HG03159 (cell line): ENCODE data around the gene SIPA1.
A peak's percentile ranks its signal among the peaks of the same experiment; 100 is the strongest.
"Not testable (repeated sequence)": the region's sequence is repeated elsewhere in the genome, so short reads cannot be mapped to it uniquely, and the experiment has no call there.

Experiments
- ATAC-seq: cut with Tn5 transposase; IDR thresholded peaks from one replicate; pipeline ENCODE4 v1.9.1; 2021; ENCODE audit warnings: mild to moderate bottlenecking, moderate library complexity; ENCODE audit not compliant: unreplicated experiment

The SIPA1 gene

DNA sequence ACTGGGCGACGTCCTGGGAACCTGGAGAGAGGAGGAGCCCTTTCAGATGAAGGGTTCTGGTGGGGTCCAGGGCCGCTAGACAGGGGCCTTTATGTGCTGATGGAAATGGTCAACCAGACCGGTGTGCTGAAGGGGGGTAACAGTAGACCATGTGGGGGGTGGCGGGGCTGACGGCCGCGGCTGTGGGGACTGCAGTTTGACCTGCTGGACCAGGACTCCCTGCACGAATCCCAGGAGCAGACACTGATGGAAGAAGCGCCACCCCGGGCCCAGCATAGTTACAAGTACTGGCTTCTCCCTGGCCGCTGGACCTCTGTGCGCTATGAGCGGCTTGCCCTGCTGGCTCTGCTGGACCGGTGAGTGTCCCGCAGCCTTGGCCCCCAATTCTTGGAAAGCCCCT, 15.9 kb upstream of the SIPA1 start:
- no peak for ATAC-seq

DNA sequence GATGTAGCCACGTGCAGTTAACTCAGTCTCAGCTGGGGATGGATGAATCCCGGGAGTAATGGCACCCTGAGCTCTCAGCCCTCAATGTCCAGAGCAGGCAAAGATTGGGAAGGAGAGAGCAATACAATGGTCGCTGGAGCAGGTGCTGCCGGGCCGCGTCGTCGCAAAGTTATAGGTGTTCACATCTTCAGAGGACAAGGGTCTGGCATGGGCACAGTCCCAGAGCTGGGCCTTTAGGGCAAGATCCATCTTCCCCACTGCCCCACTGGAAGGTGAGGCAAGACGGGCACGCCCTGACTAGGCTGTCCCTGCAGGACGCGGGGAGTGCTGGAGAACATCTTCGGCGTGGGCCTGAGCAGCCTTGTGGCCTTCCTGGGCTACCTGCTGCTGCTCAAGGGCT, 14.7 kb upstream of the SIPA1 start:
- ATAC-seq = no peak

DNA sequence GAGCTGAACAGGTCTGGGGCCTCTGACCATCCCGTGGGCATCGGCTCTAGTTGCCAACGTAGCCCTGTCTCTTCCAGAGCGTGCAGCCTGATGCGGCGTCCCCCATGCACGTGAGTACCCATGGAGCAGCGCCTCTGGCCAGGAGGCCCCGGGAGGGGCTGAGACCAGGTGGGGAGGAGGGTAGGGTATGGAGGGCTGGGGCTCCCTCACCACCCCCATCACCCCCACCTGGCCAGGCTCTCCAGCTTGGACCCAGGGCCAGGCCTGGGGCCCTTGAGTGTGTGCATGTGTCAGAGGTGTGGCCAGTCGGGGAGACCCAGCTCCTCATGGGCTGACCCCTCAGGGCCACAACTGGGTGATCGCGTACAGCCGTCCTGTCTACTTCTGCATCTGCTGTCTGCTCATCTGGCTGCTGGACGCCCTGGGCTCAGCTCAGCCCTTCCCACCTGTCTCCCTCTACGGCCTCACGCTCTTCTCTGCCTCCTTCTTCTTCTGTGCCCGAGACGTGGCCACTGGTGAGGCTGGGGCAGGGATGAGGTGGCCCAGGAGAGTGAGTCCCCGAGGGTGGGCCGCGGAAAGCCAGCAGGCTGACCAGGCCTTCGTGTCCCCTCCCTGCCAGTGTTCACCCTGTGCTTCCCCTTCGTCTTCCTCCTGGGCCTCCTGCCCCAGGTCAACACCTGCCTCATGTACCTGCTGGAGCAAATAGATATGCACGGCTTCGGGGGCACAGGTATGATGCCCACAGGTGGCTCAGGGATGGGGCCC, 13.9 kb upstream of the SIPA1 start:
- ATAC-seq = no peak

DNA sequence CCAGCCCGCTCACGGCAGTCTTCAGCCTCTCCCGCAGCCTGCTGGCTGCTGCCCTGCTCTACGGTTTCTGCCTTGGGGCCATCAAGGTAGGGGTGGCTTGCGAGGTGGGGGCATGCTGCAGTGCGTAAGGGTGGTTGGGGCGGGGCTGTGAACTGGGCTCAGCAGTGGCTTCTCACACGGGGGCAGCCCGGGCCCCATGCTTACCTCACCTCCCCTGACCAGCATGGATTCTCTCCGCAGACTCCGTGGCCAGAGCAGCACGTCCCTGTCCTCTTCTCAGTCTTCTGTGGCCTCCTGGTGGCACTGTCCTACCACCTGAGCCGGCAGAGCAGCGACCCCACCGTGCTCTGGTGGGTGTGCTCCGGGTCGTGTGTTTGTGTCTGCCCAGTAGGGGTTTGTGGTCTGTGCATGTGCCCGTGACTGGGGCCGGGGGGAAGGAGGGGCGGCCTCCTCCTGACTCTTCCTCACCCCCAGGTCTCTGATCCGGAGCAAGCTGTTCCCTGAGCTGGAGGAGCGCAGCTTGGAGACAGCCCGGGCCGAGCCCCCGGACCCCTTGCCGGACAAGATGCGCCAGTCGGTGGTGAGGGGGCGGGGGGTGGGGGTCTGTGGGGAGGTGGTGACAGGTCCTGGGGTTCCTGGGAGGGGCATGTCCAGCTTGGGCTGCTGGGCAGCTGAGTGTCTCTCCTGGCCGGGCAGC, 12.8 kb upstream of the SIPA1 start:
- ATAC-seq = no peak

DNA sequence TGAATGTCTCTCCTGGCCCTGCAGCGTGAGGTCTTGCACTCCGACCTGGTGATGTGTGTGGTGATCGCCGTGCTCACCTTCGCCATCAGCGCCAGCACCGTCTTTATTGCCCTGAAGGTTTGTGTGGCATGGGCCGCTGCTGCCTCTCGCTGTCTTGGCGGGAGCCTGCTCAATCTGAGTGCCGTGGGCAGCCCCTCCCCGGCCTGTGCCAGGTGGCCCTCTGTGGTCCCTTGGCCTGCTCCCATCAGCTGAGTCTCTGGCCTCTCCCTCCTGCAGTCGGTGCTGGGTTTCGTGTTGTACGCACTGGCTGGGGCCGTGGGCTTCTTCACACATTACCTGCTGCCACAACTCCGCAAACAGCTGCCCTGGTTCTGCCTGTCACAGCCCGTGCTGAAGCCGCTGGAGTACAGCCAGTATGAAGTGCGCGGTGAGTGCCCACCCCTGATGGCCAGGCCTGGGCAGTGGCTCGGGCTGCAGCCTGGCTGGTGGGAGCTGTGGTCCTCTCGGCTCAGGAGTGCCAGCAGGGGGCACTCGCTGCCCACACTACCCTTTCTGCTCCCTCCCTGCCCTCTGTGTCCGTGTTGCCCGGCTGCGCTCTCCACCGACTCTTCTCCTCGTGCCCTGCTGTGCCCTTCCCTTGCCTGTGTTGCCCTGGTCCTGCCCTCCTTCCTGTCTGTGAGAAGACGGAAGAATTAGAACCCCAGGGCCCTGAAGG, 12.1 kb upstream of the SIPA1 start:
- ATAC-seq = no peak

DNA sequence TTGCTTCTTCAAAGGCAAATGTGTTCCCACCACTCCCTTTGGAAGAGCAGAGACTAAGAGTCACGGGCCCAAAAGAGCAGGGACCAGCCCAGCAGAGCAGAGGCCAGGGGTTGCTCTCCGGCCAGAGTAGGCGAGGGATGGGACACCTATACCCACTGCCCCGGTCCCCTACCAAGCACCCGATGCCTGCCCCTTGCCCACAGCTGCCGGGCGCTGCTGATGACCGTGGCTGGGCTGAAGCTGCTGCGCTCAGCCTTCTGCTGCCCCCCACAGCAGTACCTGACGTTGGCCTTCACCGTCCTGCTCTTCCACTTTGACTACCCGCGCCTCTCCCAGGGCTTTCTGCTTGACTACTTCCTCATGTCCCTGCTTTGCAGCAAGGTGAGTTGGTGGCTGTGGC, 10.7 kb upstream of the SIPA1 start:
- no peak for ATAC-seq

DNA sequence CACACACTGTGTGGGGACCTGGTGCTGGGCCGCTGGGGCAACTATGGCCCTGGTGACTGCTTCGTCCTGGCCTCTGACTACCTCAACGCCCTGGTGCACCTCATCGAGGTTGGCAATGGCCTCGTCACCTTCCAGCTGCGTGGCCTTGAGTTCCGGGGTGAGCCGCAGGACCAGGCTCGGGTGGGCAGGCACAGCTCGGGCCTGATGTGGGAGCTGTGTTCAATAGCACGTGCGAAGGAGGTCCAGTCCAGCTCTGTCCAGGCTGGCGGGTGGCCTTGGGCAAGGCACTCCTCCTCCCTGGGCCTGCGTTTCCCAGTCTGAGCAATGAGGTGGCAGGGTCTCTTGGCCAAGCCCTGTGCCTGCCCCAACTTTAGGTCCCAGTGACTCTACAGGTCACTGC, 8.3 kb upstream of the SIPA1 start:
- ATAC-seq = no peak

DNA sequence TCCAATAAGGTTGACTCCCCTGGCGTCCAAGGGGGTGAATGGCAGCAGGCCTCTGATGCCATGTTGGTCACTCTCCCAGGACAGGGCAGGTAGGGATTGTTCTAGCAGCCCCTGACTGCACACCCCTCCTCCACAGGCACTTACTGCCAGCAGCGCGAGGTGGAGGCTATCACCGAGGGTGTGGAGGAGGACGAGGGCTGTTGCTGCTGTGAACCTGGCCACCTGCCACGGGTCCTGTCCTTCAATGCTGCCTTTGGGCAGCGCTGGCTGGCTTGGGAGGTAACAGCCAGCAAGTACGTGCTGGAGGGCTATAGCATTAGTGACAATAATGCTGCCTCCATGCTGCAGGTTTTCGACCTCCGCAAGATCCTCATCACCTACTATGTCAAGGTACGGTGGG, 7.7 kb upstream of the SIPA1 start:
- no peak for ATAC-seq

DNA sequence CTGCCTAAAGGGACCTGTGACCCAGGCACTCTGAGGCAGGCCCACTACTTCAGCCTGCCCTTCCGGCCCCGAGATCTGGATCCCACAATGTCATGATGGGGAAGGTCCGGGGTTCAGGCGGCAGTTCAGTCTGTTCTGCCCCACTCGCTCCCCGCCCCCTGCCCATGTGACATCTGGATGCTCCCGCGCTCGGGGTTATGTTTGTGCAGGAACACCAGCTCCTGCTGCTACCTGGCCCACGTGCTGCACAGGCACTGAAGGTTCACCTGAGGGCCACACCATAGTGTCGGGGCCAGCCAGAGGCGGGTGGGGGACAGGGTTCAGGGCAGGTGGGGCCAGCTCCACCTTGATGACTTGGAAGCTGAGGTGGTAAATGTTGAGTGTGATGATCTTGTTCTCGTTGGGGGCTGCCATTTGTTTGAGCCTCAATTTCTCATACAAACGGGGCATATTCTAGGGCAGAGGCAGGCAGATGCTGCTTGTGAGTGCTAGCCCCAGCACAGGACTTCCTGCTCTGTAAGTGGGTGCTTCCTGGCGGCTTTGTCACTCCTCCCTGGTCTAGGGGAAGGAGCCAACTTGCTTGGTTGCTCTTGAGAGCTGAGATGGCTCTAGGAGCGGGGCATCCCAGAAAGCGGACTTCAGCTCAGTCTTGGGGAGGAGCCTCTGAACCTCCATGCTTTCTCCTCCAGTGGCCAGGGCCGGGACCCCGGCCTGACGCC, 4.4 kb upstream of the SIPA1 start:
- no peak for ATAC-seq

DNA sequence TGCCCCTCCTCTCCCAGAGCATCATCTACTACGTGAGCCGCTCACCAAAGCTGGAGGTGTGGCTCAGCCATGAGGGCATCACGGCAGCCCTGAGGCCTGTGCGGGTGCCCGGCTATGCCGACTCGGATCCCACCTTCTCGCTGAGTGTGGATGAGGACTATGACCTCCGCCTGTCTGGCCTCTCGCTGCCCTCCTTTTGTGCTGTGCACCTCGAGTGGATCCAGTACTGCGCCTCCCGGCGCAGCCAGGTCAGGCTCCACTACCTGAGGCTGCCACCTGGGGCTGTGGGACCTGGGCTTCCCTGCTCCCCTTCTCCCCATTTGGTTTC, 3.8 kb upstream of the SIPA1 start:
- ATAC-seq = no peak

DNA sequence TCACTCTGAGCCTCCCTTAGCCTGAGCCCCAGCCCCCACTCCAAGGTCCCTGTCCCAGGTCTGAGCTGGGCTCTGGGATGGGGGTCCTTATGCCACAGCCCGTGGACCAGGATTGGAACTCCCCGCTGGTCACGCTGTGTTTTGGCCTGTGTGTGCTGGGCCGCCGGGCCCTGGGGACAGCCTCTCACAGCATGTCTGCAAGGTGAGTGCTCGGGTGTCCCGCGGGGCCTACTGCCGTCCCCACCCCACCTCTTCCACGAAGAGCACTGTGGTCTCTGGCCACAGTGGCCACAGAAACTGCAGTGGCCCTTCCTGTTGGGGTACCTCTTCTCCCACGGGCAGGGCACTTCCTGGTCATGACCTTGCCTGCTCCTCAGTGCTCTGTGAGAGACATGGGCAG, 3.5 kb upstream of the SIPA1 start:
- no peak for ATAC-seq

DNA sequence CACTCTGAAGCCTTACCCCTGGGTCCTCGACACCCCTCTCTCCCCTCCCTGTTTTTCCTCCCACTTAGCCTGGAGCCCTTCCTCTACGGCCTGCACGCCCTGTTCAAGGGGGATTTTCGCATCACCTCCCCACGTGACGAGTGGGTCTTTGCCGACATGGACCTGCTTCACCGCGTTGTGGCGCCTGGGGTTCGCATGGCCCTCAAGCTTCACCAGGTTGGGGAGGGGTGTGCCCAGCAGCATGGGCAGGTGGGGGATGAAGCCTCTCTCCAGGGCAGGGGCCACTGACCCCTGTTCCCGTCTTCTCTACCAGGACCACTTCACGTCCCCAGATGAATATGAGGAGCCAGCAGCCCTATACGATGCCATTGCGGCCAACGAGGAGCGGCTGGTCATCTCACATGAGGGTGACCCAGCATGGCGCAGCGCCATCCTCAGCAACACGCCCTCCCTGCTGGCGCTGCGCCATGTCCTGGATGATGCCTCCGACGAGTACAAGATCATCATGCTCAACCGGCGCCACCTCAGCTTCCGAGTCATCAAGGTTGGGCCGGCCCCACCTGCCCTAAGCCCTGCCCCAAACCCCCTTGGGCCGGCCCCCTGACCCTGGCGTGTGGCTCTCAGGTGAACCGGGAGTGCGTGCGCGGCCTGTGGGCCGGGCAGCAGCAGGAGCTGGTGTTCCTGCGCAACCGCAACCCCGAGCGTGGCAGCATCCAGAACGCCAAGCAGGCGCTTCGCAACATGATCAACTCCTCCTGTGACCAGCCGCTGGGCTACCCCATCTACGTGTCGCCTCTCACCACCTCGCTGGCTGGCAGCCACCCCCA, 2.8 kb upstream of the SIPA1 start:
- no peak for ATAC-seq

DNA sequence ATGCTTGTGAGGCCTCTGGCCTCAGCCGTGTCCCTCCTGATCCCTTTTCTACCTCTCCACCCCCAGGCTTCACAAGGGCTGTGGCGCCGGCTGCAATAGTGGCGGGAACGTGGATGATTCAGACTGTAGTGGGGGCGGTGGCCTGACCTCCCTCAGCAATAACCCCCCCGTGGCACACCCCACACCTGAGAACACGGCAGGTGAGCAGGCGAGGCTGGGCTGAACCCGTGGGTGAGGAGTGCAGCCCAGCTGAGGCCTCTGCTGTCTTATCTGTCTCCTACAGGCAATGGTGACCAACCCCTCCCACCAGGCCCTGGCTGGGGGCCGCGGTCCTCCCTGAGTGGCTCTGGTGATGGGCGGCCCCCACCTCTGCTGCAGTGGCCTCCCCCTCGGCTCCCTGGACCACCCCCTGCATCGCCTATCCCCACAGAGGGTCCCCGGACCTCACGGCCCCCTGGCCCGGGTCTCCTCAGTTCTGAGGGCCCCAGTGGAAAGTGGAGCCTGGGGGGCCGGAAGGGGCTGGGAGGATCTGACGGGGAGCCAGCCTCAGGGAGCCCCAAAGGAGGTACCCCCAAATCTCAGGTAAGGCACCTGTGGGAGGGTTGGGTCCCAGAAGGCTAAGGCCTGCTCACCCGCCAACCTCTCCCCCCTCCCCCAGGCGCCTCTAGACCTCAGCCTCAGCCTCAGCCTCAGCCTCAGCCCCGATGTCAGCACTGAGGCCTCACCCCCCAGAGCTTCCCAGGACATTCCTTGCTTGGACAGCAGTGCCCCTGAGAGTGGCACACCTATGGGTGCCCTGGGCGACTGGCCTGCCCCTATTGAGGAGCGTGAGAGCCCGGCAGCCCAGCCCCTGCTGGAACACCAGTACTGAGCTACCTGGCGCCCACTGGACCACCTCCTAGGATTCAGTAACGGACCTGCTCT, 1.5 kb upstream of the SIPA1 start:
- no peak for ATAC-seq

DNA sequence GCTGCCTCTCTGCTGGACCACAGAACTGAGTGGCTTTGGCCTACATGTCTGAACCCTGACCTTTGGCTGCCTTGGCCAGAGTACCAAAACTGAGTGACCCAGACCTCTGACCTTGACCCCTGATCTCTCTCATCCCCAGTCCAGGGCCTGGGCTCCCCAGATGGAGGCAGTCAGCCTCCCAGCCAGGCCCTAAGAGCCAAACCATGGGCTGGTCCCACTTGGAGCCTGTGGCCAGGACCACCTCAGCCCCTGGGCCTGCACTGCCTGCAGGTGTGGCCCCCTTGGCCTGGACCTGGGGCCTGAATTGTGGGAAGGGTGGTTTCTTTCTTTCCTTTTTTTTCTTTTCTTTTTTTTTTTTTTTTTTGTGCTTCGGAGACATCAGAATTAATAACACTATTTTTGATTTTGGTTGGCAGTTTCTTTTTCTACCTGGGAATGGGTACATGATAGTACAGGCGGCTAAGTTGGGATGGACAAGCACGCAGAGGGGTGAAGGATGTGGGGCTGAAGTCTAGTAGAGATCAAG, 806 bp upstream of the SIPA1 start:
- no peak for ATAC-seq

DNA sequence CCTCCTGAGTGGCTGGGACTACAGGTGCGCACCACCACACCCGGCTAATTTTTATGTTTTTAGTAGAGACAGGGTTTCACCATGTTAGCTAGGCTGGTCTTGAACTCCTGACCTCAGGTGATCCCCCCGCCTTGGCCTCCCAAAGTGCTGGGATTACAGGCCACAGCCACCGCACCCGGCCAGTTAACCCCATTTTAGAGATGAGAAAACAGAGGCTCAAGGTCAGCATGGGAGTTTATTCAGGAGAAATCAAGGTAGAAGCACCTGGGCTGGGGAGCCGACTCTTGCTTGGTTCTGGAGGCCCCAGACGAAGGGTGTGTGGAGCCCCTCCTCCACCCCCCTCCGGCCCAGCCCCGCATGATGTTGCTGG, 1.3 kb downstream of the SIPA1 start:
- ATAC-seq = not testable (repeated sequence)

DNA sequence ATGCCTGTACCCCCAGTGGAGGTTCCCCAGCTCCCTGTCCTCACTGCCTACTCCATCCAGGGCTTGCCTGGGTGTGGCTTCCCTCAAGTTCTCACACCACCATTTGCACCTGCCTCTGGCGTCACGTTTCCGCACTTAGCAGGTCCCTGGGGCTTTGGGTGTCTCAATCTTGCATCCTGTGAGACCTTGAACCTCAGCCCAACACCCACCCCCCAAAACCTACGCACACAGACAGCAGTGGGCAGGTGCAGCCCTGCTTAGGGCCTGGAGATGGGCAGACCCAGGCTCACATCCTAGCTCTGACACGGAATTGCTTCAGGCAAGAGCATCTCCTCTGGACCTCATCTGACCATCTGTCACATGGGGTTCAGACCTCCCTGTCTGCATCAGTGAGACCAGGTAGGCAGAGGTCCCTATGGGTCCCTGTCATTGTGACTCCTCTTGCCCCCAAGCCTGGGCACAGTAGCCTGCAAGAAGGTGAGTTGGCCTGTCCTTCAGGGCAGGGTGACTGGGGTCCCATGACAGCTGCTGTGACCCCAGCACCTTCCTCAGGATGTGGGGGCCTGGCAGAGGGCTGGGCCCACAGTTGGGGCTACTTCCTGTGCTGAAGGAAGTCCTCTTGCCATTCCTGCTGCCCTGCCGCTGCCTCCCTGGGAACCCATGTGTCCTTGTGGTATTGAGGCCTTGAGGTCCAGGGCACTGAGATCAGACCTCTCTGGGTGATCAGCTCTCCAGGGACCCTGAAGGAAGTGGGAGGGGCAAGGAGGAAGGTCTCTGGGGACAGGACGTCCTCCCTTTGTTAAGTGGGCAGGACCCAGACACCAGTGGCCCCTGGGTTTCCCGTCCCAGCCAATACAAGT, 2.0 kb downstream of the SIPA1 start:
- peak; percentile 37 for ATAC-seq

DNA sequence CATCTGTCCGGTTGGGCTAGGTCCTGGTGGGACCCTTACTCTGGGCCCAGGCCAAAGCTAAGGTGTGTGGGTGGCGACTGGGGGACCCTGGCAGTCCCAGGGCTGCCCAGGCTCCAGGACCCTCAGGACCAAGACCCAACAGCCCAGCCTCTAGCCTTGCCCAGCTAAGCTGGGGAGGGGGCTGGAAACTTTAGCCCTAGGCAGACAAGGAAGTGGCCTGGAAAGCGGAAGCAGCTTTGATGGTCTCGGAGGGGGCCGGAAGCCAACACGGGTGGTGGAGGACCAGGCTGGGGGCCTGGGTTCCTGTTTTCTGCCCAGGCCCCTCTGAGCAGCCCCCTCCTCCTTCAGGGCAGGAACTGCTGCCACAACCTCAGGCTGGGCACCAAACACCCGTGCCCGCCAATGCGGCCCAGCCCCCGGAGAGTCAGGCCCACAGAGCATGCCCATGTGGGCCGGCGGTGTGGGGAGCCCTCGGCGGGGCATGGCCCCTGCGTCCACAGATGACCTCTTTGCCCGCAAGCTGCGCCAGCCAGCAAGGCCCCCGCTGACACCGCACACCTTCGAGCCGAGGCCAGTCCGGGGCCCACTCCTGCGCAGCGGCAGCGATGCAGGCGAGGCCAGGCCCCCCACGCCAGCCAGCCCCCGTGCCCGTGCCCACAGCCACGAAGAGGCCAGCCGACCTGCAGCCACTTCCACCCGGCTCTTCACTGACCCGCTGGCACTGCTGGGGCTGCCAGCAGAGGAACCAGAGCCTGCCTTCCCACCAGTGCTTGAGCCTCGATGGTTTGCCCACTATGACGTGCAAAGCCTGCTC, 2.8 kb downstream of the SIPA1 start:
- ATAC-seq = peak; percentile 8
